ENCODE data around the gene MLLT3. TPM values are rescaled to one million over a fixed set of nuclear protein-coding genes. Genes with fewer than 3 reads are reported as not detected.

MLLT3 gene
- total and polyA plus RNA-seq, 2 of the 13 experiments (the other 11 are each of a cell fraction or from before 2014, with no cell fraction given), result 12.3 to 12.6 TPM

DNA sequence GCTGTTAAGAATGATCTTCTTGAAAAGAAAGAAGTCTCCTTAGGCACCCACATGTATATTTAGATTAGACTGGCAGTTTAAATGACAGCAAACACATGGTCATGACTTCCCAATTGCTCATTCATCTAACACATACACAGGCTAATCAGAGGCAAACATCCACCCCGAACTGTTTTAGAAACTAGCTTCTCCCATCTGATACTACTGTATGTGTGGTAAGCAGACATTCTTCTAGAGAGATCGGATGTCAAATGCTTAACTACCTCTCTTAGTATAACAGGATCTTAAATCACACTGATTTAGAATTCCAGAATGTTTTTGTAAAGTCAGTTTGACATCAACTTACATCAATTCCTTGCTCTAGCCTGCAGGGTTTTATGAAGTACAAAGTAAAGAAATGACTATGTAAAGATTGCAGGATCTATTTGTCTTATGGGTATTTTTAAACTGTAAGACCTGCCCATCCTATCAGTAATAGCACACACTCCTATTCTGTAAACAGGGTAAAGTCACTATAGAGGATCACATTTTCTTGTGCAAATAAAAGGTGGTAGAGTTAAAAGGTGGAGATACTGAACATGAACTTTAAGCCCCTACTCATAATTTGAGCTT is 239.7 kb downstream of the MLLT3 start (continued):
- TF ChIP-seq, protein P1, sequence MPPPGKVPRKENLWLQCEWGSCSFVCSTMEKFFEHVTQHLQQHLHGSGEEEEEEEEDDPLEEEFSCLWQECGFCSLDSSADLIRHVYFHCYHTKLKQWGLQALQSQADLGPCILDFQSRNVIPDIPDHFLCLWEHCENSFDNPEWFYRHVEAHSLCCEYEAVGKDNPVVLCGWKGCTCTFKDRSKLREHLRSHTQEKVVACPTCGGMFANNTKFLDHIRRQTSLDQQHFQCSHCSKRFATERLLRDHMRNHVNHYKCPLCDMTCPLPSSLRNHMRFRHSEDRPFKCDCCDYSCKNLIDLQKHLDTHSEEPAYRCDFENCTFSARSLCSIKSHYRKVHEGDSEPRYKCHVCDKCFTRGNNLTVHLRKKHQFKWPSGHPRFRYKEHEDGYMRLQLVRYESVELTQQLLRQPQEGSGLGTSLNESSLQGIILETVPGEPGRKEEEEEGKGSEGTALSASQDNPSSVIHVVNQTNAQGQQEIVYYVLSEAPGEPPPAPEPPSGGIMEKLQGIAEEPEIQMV (CRISPR knock-in tag; IDR thresholded peaks at IDR 0.05; ENCODE audit: low read depth), result no peak
- TF ChIP-seq, protein P2, sequence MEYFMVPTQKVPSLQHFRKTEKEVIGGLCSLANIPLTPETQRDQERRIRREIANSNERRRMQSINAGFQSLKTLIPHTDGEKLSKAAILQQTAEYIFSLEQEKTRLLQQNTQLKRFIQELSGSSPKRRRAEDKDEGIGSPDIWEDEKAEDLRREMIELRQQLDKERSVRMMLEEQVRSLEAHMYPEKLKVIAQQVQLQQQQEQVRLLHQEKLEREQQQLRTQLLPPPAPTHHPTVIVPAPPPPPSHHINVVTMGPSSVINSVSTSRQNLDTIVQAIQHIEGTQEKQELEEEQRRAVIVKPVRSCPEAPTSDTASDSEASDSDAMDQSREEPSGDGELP (IDR thresholded peaks at IDR 0.05; ENCODE audit: borderline replicate concordance, low read depth), result no peak
- TF ChIP-seq ZNF230 (CRISPR knock-in tag; IDR thresholded peaks at IDR 0.05), result no peak
- no peak for TF ChIP-seq KLF11 (CRISPR knock-in tag; IDR thresholded peaks at IDR 0.05)
- no peak for TF ChIP-seq PLRG1 (conservative IDR thresholded peaks at IDR 0.05)
- peak; percentile 65; the same call in 1 of the 2 replicates for TF ChIP-seq NFIC (IDR thresholded peaks at IDR 0.05; ENCODE audit: low read length)
- TF ChIP-seq FOXA1 (IDR thresholded peaks at IDR 0.05), result no peak
- TF ChIP-seq FOXA1 (CRISPR knock-in tag; IDR thresholded peaks at IDR 0.05), result peak; percentile 38; the same call in 1 of the 2 replicates
- TF ChIP-seq TCF7 (IDR thresholded peaks at IDR 0.05; ENCODE audit: low read depth), result peak; percentile 58
- TF ChIP-seq ATM (IDR thresholded peaks at IDR 0.05; ENCODE audit: borderline replicate concordance), result no peak
- TF ChIP-seq NCOA2 (CRISPR knock-in tag; IDR thresholded peaks at IDR 0.05), result peak; percentile 60
- no peak for TF ChIP-seq ZNF878 (CRISPR knock-in tag; IDR thresholded peaks at IDR 0.05)
- no peak for TF ChIP-seq ZNF546 (CRISPR knock-in tag; conservative IDR thresholded peaks at IDR 0.05)
- TF ChIP-seq, protein P3, sequence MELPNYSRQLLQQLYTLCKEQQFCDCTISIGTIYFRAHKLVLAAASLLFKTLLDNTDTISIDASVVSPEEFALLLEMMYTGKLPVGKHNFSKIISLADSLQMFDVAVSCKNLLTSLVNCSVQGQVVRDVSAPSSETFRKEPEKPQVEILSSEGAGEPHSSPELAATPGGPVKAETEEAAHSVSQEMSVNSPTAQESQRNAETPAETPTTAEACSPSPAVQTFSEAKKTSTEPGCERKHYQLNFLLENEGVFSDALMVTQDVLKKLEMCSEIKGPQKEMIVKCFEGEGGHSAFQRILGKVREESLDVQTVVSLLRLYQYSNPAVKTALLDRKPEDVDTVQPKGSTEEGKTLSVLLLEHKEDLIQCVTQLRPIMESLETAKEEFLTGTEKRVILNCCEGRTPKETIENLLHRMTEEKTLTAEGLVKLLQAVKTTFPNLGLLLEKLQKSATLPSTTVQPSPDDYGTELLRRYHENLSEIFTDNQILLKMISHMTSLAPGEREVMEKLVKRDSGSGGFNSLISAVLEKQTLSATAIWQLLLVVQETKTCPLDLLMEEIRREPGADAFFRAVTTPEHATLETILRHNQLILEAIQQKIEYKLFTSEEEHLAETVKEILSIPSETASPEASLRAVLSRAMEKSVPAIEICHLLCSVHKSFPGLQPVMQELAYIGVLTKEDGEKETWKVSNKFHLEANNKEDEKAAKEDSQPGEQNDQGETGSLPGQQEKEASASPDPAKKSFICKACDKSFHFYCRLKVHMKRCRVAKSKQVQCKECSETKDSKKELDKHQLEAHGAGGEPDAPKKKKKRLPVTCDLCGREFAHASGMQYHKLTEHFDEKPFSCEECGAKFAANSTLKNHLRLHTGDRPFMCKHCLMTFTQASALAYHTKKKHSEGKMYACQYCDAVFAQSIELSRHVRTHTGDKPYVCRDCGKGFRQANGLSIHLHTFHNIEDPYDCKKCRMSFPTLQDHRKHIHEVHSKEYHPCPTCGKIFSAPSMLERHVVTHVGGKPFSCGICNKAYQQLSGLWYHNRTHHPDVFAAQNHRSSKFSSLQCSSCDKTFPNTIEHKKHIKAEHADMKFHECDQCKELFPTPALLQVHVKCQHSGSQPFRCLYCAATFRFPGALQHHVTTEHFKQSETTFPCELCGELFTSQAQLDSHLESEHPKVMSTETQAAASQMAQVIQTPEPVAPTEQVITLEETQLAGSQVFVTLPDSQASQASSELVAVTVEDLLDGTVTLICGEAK (IDR thresholded peaks at IDR 0.05), result no peak
- TF ChIP-seq, protein P3 (CRISPR knock-in tag; IDR thresholded peaks at IDR 0.05), result no peak
- TF ChIP-seq SNAPC2 (CRISPR knock-in tag; IDR thresholded peaks at IDR 0.05), result no peak
- TF ChIP-seq SMAD3 (CRISPR knock-in tag; IDR thresholded peaks at IDR 0.05), result no peak
- TF ChIP-seq, protein P4, sequence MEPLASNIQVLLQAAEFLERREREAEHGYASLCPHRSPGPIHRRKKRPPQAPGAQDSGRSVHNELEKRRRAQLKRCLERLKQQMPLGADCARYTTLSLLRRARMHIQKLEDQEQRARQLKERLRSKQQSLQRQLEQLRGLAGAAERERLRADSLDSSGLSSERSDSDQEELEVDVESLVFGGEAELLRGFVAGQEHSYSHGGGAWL (CRISPR knock-in tag; IDR thresholded peaks at IDR 0.05), result no peak

All from HepG2 (cell line).